Nephron (organoid): ENCODE results near the gene CBX2.

Experiments used
- H3K27ac Mint-ChIP-seq, 3 experiments: 2 replicates each; pipeline ENCODE4 v1.8.0; 2020; ENCODE audit warnings: mixed read lengths in 3 of 3, mild to moderate bottlenecking in 2 of 3, moderate library complexity in 1 of 3
- H3K27me3 Mint-ChIP-seq: 2 replicates; pipeline ENCODE4 v1.8.0; 2021; ENCODE audit warnings: low read depth, mild to moderate bottlenecking, moderate library complexity, mixed read lengths
- H3K36me3 Mint-ChIP-seq: 2 replicates; pipeline ENCODE4 v1.8.0; 2020; ENCODE audit warnings: low read depth, mixed read lengths
- H3K4me1 Mint-ChIP-seq: 2 replicates; pipeline ENCODE4 v1.8.0; 2020; ENCODE audit warnings: mixed read lengths
- H3K4me3 Mint-ChIP-seq, 3 experiments: 2 replicates each; pipeline ENCODE4 v1.8.0; 2020; ENCODE audit warnings: mild to moderate bottlenecking in 3 of 3, mixed read lengths in 3 of 3, moderate library complexity in 2 of 3
- H3K9me3 Mint-ChIP-seq: 2 replicates; pipeline ENCODE4 v1.8.0; 2020; ENCODE audit warnings: mixed read lengths
- CTCF ChIP-seq, 3 experiments: fragments of 200-600 bp; sonication (generic); IDR thresholded peaks; one replicate each; pipeline ENCODE4 v1.5.0; 2021; ENCODE audit warnings: antibody characterized with exemption in 3 of 3; ENCODE audit not compliant: unreplicated experiment in 3 of 3

Gene CBX2

GRCh38 chr17:79829457-79829856 lies 51.5 kb downstream of the CBX2 start:
- H3K9me3 Mint-ChIP-seq = peaks cover 2% of the 10 kb centered on the region
- no peak overlapping the region for H3K4me3 Mint-ChIP-seq
- peaks cover 11% of the 10 kb centered on the region for H3K36me3 Mint-ChIP-seq
- H3K4me1 Mint-ChIP-seq = peaks cover 47% of the 10 kb centered on the region
- TF ChIP-seq CTCF (IDR thresholded peaks at IDR 0.05; ENCODE audit: unreplicated experiment in 3 of 3) = no peak
- H3K27me3 Mint-ChIP-seq = peaks cover 60% of the 10 kb centered on the region
- peak overlapping the region in 1 of 3 experiments; percentile 34 for H3K27ac Mint-ChIP-seq

- Mint-ChIP-seq H3K4me3 (no peak overlapping the region), H3K4me1 (peaks cover 52% of the 10 kb centered on the region), H3K27me3 (peaks cover 63% of the 10 kb centered on the region), H3K27ac (no peak overlapping the region), H3K36me3 (peaks cover 16% of the 10 kb centered on the region), H3K9me3 (no peaks in the 10 kb centered on the region)
- no peak for TF ChIP-seq CTCF (IDR thresholded peaks at IDR 0.05; ENCODE audit: unreplicated experiment in 3 of 3)
Measured at GRCh38 chr17:79830303-79830702, 52.4 kb downstream of the CBX2 start.

- peak overlapping the region in 1 of 3 experiments; percentile 21 for H3K4me3 Mint-ChIP-seq
- no peaks in the 10 kb centered on the region for H3K9me3 Mint-ChIP-seq
- TF ChIP-seq CTCF (IDR thresholded peaks at IDR 0.05; ENCODE audit: unreplicated experiment in 3 of 3) = no peak
- H3K27me3 Mint-ChIP-seq = peaks cover 66% of the 10 kb centered on the region
- H3K36me3 Mint-ChIP-seq = peaks cover 16% of the 10 kb centered on the region
- no peak overlapping the region for H3K27ac Mint-ChIP-seq
- peaks cover 51% of the 10 kb centered on the region for H3K4me1 Mint-ChIP-seq
Measured at GRCh38 chr17:79830763-79831264, 52.9 kb downstream of the CBX2 start.

- H3K4me1 Mint-ChIP-seq = peaks cover 43% of the 10 kb centered on the region
- peaks cover 16% of the 10 kb centered on the region for H3K36me3 Mint-ChIP-seq
- peaks cover 60% of the 10 kb centered on the region for H3K27me3 Mint-ChIP-seq
- TF ChIP-seq CTCF (IDR thresholded peaks at IDR 0.05; ENCODE audit: unreplicated experiment in 3 of 3) = no peak
- H3K4me3 Mint-ChIP-seq = peak overlapping the region; percentile 54 to 65 (median 56)
- peak overlapping the region in 2 of 3 experiments; percentile 21 to 63 for H3K27ac Mint-ChIP-seq
- no peaks in the 10 kb centered on the region for H3K9me3 Mint-ChIP-seq
Measured at GRCh38 chr17:79831265-79832217, 53.6 kb downstream of the CBX2 start.

GRCh38 chr17:79832218-79833109 lies 54.5 kb downstream of the CBX2 start:
- TF ChIP-seq CTCF (IDR thresholded peaks at IDR 0.05; ENCODE audit: unreplicated experiment in 3 of 3) = no peak
- no peaks in the 10 kb centered on the region for H3K9me3 Mint-ChIP-seq
- peaks cover 55% of the 10 kb centered on the region for H3K27me3 Mint-ChIP-seq
- no peak overlapping the region for H3K27ac Mint-ChIP-seq
- H3K4me3 Mint-ChIP-seq = peak overlapping the region; percentile 53 to 69 (median 68)
- H3K4me1 Mint-ChIP-seq = peaks cover 34% of the 10 kb centered on the region
- H3K36me3 Mint-ChIP-seq = peaks cover 16% of the 10 kb centered on the region
